Right lobe of liver (tissue), 6 donors: ENCODE results near the gene PTN. TPM values are rescaled to one million over a fixed set of nuclear protein-coding genes. Genes with fewer than 3 reads are reported as not detected.

Experiments used
- ATAC-seq, 4 donors: fragments of 200-7000 bp; cut with Tn5 transposase; one replicate each; pipeline ENCODE4 v1.9.1; 2020; ENCODE audit warnings: mild to moderate bottlenecking in 4 of 4, moderate library complexity in 4 of 4
- DNase-seq, 3 donors: peaks; one replicate each; pipeline ENCODE4 v3.0.0-alpha.2; 2020
- H3K27ac ChIP-seq, 3 donors: fragments of 200-600 bp; one replicate each; pipeline ENCODE4 v1.8.0; 2022
- H3K27me3 ChIP-seq, 2 donors: fragments of 200-600 bp; one replicate each; pipeline ENCODE4 v1.8.0; 2022
- H3K36me3 ChIP-seq, 4 donors: fragments of 200-600 bp; sonication (generic) in 1 of 4; one replicate each; pipeline versions ENCODE4 v1.5.1 to v1.8.0; 2017 to 2022; ENCODE audit warnings: control low read depth in 1 of 4
- H3K4me1 ChIP-seq, 4 donors: fragments of 200-600 bp; sonication (generic) in 1 of 4; one replicate each; pipeline versions ENCODE4 v1.5.1 to v1.8.0; 2017 to 2022; ENCODE audit warnings: control low read depth in 1 of 4
- H3K4me3 ChIP-seq, 3 donors: fragments of 200-600 bp; one replicate each; pipeline ENCODE4 v1.8.0; 2022
- H3K9me3 ChIP-seq, 4 donors: fragments of 200-600 bp; sonication (generic) in 1 of 4; one replicate each; pipeline versions ENCODE4 v1.5.1 to v1.8.0; 2017 to 2022; ENCODE audit warnings: control low read depth in 1 of 4
- POLR2A ChIP-seq: fragments of 450-650 bp; IDR thresholded peaks from one replicate; pipeline ENCODE4 v1.6.1; 2017; ENCODE audit warnings: antibody characterized with exemption, mild to moderate bottlenecking
- WGBS: methylation state at CpG from one replicate; pipeline ENCODE4 v1.1.6; 2018; ENCODE audit warnings: low coverage, low lambda C conversion rate; ENCODE audit not compliant: insufficient coverage; ENCODE audit errors: missing lambda C conversion rate; 5-methylcytosine and 5-hydroxymethylcytosine counted together
- intact Hi-C, 2 donors: fragments of 100-400 bp; cut with DNase I; formaldehyde crosslinking; loops; one replicate each; pipeline versions ENCODE4 v1.11.2 to v1.14.1; 2022
- total RNA-seq, 6 experiments: library from RNA; depleted of rRNA in 2 of 6; stranded (reverse); fragments of >200 nt in 2 of 6; fragmentation: NEBNext Ultra II Directional in 3 of 6; extraction: Animal tissue kit (Norgen Biotek cat#: 25700) in 3 of 6; gene quantifications; one replicate each; pipeline versions ENCODE4 v1.1.0 to v1.2.4, GENCODE V29; 2016 to 2023
- TF ChIP-seq, protein P1 (sequence below), 4 donors: fragments of 200-600 bp in 3 of 4; fragments of 450-650 bp in 1 of 4; IDR thresholded peaks; one replicate each; pipeline versions ENCODE4 v1.5.1 to v1.8.0; 2016 to 2022; ENCODE audit warnings: antibody characterized with exemption in 4 of 4, mild to moderate bottlenecking in 2 of 4
- donor health status: DM: no; HTN: yes; CAD: no.
- donor health status: DM: no; HTN: no; CAD: no.
- donor health status: DM: no; HTN: no; CAD: no.
- donor health status: DM: no; HTN: yes; CAD: no.
- donor health status: DM: no; HTN: yes; CAD: no.

The PTN gene
- total RNA-seq, 6 experiments from 2014 or later: 0.31 to 1.7 (median 0.89) TPM

DNA sequence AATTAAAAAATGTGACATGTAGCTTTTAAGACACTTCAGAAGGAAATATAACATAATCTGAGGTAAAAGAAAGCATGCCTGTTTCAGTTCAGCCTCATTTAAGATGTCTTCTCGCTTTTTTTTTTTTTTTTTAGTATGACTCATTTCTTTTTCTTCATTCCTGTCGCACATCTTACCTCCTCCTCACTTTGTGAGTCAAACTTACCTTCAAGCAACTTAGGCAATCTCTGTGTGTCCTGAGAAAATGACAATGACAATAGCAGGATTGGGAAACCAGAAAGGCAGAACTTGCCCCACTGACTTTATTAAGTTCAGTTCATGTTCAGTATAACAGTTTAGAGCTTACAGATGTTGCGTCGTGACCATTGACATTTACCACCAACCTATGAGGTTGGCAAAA lies 7.7 kb downstream of the PTN start:
- Histone ChIP-seq H3K4me1 (no peaks in the 10 kb centered on the region), H3K27ac (no peak overlapping the region), H3K36me3 (no peaks in the 10 kb centered on the region), H3K27me3 (no peaks in the 10 kb centered on the region), H3K4me3 (no peak overlapping the region), H3K9me3 (no peaks in the 10 kb centered on the region)
- TF ChIP-seq, protein P1, sequence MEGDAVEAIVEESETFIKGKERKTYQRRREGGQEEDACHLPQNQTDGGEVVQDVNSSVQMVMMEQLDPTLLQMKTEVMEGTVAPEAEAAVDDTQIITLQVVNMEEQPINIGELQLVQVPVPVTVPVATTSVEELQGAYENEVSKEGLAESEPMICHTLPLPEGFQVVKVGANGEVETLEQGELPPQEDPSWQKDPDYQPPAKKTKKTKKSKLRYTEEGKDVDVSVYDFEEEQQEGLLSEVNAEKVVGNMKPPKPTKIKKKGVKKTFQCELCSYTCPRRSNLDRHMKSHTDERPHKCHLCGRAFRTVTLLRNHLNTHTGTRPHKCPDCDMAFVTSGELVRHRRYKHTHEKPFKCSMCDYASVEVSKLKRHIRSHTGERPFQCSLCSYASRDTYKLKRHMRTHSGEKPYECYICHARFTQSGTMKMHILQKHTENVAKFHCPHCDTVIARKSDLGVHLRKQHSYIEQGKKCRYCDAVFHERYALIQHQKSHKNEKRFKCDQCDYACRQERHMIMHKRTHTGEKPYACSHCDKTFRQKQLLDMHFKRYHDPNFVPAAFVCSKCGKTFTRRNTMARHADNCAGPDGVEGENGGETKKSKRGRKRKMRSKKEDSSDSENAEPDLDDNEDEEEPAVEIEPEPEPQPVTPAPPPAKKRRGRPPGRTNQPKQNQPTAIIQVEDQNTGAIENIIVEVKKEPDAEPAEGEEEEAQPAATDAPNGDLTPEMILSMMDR (IDR thresholded peaks at IDR 0.05): no peak
- no peak for TF ChIP-seq POLR2A
- DNase-seq: no peak
- 88% methylated on average over 4 of the region's 4 CpGs for WGBS
- ATAC-seq: no peak
- intact Hi-C loops: no loop called here

DNA sequence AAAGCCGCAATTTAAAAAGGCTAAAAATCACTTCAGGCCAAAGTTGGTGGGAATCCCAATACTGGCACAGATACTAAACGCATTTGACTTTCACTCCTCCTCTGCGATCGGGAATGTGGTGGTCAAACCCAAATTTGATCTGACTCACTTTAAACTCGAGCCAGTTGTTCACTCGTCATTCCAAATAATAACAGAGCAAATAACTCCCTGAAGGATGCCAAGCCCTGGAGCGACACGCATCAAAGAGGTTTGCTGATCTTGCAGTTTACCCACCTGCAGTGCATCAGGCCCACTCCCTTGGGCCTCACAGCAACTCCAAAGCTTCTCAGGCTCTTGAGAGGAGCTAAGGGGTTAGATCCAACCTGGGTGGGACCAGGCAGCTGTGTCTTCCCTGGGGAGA lies 12.2 kb downstream of the PTN start:
- 67% methylated on average over 8 of the region's 8 CpGs for WGBS
- Histone ChIP-seq H3K27ac (no peak overlapping the region), H3K9me3 (no peaks in the 10 kb centered on the region), H3K4me3 (no peak overlapping the region), H3K27me3 (no peaks in the 10 kb centered on the region), H3K36me3 (no peaks in the 10 kb centered on the region), H3K4me1 (no peaks in the 10 kb centered on the region)
- DNase-seq: no peak
- intact Hi-C loops: no loop called here
- no peak for ATAC-seq
- TF ChIP-seq POLR2A: no peak
- TF ChIP-seq, protein P1 (IDR thresholded peaks at IDR 0.05): no peak

DNA sequence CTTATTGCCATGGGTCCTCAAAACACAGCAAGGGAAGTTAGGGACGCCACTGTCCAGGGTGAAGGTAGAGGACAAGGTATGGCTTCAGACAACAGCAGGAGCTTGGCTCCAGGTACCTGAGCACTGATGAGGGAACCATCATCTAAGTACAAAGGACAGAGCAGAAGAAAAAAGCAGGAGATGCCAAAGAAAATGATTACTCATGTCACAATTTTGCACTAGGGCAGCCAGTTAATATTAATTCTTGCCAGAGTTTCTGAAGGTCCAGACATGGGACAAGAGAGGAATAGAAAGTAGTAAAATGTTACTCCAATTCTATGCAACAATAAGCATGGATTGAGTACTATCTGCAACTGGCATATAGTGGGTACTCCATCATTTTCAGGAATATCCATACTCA lies 14.1 kb downstream of the PTN start:
- Histone ChIP-seq H3K4me3 (no peak overlapping the region), H3K9me3 (no peaks in the 10 kb centered on the region), H3K36me3 (no peaks in the 10 kb centered on the region), H3K4me1 (no peaks in the 10 kb centered on the region), H3K27ac (no peak overlapping the region), H3K27me3 (no peaks in the 10 kb centered on the region)
- WGBS: 86% methylated on average over 1 of the region's 1 CpG
- intact Hi-C loops: no loop called here
- DNase-seq (no peak), ATAC-seq (no peak)
- TF ChIP-seq, protein P1 (IDR thresholded peaks at IDR 0.05): no peak
- no peak for TF ChIP-seq POLR2A

DNA sequence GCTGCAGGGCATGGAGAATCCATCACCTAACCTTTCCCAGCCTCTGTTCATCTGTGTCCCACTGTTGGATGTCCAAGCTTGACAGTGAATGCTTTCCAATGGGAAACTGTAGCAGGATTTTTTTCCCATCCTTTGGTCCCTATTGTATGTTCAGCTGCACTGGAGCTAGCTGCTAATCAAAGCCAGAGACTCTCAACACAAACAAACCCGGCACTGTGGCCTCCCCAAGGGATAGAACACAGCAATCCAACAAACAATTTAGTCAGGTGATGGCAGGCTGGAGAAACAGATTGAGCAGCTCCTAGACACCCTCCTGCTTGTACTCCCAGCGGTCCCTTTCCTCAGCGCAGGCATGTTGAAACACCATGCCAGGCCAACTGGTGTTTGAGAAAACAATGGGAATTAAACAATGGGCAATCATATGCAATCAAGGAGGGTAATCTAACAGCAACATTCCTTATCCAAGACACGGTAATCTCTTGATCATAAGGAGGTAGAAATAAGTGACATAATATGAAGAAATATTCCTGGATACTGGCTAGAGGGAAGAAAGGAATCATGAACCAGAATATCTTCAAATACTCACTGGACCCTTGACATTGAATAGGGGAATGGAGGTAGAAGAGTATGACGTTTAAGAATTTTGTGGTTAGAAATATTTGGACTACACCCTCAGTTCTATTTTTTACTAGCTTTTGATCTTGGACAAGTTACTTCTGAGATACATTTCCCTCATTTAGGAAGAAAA lies 15.0 kb downstream of the PTN start:
- no peak for TF ChIP-seq POLR2A
- TF ChIP-seq, protein P1 (IDR thresholded peaks at IDR 0.05): no peak
- no peak for ATAC-seq
- WGBS: 36% methylated on average over 4 of the region's 5 CpGs

More for the DNA sequence above, 15.0 kb downstream of the PTN start:
- Histone ChIP-seq H3K36me3 (no peaks in the 10 kb centered on the region), H3K4me3 (no peak overlapping the region), H3K27me3 (no peaks in the 10 kb centered on the region), H3K9me3 (no peaks in the 10 kb centered on the region), H3K4me1 (no peaks in the 10 kb centered on the region), H3K27ac (no peak overlapping the region)
- DNase-seq: no peak
- intact Hi-C loops: no loop called here
